ENCODE data around the gene FGD6. TPM values are rescaled to one million over a fixed set of nuclear protein-coding genes. Genes with fewer than 3 reads are reported as not detected.

The FGD6 gene
- total RNA-seq, 2 donors from 2014 or later = 9.9 to 13.9 TPM

DNA sequence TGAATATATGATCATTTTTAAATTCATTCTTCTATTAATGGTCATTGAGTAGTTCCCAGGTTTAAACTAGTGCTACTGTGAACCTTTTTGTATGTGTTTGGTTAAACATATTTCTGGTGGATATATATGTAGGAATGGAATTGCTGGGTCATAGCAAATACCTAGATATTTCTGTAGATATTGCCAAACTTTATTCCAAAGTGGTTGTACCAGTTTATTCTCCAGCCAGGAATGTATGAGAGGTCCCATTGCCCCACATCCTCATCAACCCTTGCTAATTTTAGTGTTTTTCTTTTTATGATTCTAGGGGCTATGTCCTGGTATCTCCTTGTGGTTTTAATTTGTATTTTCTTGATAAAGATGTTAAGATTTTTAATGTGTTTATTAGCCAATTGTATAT is 3.5 kb upstream of the FGD6 start:
- no peaks in the 10 kb centered on the region for H3K27me3 ChIP-seq (replicated peaks; ENCODE audit: insufficient read depth)
- no peaks in the 10 kb centered on the region for H3K9me3 ChIP-seq
- H3K4me3 ChIP-seq = no peak overlapping the region
- H3K36me3 ChIP-seq = peaks cover 0 to 4% of the 10 kb centered on the region in 2 donors
- intact Hi-C loops (cut with DNase I) = no loop called here
- TF ChIP-seq, protein P1, sequence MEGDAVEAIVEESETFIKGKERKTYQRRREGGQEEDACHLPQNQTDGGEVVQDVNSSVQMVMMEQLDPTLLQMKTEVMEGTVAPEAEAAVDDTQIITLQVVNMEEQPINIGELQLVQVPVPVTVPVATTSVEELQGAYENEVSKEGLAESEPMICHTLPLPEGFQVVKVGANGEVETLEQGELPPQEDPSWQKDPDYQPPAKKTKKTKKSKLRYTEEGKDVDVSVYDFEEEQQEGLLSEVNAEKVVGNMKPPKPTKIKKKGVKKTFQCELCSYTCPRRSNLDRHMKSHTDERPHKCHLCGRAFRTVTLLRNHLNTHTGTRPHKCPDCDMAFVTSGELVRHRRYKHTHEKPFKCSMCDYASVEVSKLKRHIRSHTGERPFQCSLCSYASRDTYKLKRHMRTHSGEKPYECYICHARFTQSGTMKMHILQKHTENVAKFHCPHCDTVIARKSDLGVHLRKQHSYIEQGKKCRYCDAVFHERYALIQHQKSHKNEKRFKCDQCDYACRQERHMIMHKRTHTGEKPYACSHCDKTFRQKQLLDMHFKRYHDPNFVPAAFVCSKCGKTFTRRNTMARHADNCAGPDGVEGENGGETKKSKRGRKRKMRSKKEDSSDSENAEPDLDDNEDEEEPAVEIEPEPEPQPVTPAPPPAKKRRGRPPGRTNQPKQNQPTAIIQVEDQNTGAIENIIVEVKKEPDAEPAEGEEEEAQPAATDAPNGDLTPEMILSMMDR (IDR thresholded peaks at IDR 0.05) = no peak
- TF ChIP-seq POLR2AphosphoS5 (IDR thresholded peaks at IDR 0.05) (no peak), POLR2A (IDR thresholded peaks at IDR 0.05) (no peak)
- H3K27ac ChIP-seq = no peak overlapping the region
- H3K4me1 ChIP-seq (replicated peaks) = no peaks in the 10 kb centered on the region
- no peak for DNase-seq (ENCODE audit: low spot score)

DNA sequence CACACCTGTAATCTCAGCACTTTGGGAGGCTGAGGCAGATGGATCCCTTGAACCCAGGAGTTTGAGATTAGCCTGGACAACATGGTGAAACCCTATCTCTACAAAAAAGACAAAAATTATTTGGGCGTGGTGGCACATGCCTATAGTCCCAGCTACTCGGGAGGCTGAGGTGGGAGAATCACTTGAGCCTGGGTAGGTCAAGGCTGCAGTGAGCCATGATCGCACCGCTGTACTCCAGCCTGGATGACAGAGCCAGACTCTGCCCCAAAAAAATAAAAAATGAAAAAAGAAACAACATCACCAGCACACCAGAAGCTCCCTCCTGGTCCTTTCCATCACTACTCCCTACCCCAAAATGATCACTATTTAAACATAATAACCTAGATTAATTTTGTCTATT is 2.9 kb upstream of the FGD6 start:
- Histone ChIP-seq H3K27me3 (replicated peaks; ENCODE audit: insufficient read depth) (no peaks in the 10 kb centered on the region), H3K4me1 (replicated peaks) (no peaks in the 10 kb centered on the region), H3K27ac (no peak overlapping the region), H3K36me3 (peaks cover 0 to 4% of the 10 kb centered on the region in 2 donors), H3K4me3 (no peak overlapping the region), H3K9me3 (no peaks in the 10 kb centered on the region)
- 92% methylated on average over 4 of the region's 4 CpGs for whole genome bisulfite sequencing
- intact Hi-C loops (cut with DNase I) = no loop called here
- TF ChIP-seq POLR2A (IDR thresholded peaks at IDR 0.05) (no peak), POLR2AphosphoS5 (IDR thresholded peaks at IDR 0.05) (no peak)
- TF ChIP-seq, protein P1 (IDR thresholded peaks at IDR 0.05) = no peak
- DNase-seq (ENCODE audit: low spot score) = no peak

DNA sequence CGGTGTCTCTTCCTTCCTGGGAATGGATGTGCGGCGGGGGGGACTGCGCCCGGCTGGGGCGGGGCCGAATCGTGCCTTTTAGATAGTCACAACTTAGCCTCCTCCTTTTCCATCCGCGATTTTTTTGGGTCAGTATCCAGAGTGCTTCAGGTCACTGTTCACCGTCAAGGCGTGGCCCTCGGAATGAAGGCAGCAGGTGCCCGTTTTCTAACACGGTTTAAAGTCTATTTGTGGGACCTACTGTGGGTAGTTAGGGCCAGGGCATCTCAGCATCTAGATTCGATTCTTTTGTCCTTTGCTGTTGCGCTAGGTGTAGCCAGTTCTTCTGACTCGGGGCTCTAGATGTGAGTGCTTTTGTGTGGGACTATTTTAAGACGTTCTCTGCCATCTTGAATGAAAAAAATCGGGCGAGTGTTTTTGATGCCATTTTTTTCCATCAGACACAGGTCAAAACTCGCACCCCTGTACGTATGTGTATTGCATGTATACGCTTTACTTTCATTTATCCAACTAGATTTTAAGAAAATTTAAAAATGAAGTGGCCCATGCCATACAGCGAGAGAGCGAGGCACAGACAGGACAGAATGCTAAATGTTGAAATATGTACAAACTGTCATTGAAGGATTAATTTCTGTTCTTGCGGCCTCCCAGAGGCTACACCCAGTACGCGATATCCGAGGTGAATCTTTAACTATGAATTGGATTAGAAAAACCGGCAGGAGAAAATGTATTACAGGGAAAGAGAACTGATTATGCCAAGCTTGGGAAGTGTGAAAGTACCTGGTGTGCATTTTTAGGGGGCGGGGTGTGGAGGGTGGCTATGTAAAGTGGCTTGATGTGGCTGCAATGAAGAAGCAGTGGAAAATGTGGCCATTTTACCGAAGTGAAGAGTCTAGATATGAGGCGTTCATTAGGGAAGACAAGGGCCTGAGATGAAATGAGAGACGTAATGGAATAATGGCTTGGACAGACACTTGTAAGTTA is 1.2 kb upstream of the FGD6 start:
- under 1% methylated on average over 35 of the region's 35 CpGs for WGBS
- peak; percentile 78 for DNase-seq (ENCODE audit: low spot score)
- H3K4me3 ChIP-seq = peak overlapping the region; percentile 73 to 82
- TF ChIP-seq POLR2AphosphoS5 (IDR thresholded peaks at IDR 0.05) (no peak), POLR2A (IDR thresholded peaks at IDR 0.05) (no peak)
- TF ChIP-seq, protein P1 (IDR thresholded peaks at IDR 0.05) = no peak
- no peaks in the 10 kb centered on the region for H3K36me3 ChIP-seq
- intact Hi-C loops (cut with DNase I) = loop anchor here (5.0 kb wide), 5 partner anchors 119 to 314 kb away; partner anchors contain the start of genes METAP2 and NR2C1
- peak overlapping the region; percentile 93 to 99 for H3K27ac ChIP-seq
- H3K9me3 ChIP-seq = no peaks in the 10 kb centered on the region
- H3K4me1 ChIP-seq (replicated peaks) = no peaks in the 10 kb centered on the region
- H3K27me3 ChIP-seq (replicated peaks; ENCODE audit: insufficient read depth) = no peaks in the 10 kb centered on the region

DNA sequence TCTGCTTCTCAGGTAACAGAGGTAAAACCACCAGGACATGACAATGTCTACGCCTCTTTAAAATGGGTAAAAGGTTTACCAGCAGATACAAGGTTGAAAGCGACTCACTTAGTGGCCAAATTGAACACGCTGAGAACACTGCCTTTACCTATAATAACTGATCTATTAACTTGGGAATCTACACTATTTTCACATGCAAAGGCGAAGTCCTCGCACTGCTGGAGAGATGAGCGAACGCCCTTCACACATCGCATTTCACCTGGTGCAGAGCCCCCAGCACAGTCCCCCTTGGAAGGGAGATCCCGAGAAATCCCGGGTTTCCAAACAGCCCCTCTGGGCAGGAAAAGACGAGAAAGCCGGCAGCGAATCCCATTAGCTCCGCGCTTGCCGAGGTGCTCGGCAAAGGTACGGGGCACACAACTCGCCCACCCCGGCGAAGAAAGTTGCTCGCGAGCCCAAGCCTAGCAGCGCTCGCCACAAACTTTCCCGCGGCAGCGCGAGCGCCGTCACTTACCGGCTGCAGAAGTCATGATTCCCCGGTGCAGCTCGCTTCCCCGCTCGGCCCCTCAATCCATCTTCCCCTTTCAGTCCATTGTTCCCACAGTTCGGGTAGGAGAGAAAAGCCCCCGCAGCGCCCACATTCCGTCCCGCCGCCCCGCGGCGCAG is 423 bp downstream of the FGD6 start:
- H3K9me3 ChIP-seq = no peaks in the 10 kb centered on the region
- WGBS = 1% methylated on average over 28 of the region's 45 CpGs
- H3K36me3 ChIP-seq = no peaks in the 10 kb centered on the region
- no peak for DNase-seq (ENCODE audit: low spot score)
- intact Hi-C loops (cut with DNase I) = loop anchor here (2.0 to 5.0 kb wide), 6 partner anchors 100 to 315 kb away; partner anchors contain the start of genes METAP2 and NR2C1
- TF ChIP-seq POLR2A (IDR thresholded peaks at IDR 0.05) = no peak
- TF ChIP-seq, protein P1 (IDR thresholded peaks at IDR 0.05) = no peak
- no peaks in the 10 kb centered on the region for H3K4me1 ChIP-seq (replicated peaks)
- peak overlapping the region; percentile 93 to 99 for H3K27ac ChIP-seq
- H3K27me3 ChIP-seq (replicated peaks; ENCODE audit: insufficient read depth) = no peaks in the 10 kb centered on the region
- H3K4me3 ChIP-seq = peak overlapping the region; percentile 73 to 82
